Stimulated activated CD8-positive, alpha-beta memory T cell treated with anti-CD3 and anti-CD28 coated beads, Interleukin-4, amount 100 ng/mL, for 24 hours (primary cell): Measurements from ENCODE around the gene NCL.
"Not testable (repeated sequence)": the region's sequence is repeated elsewhere in the genome, so short reads cannot be mapped to it uniquely, and the experiment has no call there.

Experiments used
- DNase-seq: peaks from one replicate; pipeline ENCODE4 v3.0.0-alpha.2; 2020; ENCODE audit warnings: low read depth

Gene NCL

GRCh38 chr2:231467613-231468530 lies 3.6 kb upstream of the NCL start:
- no peak for DNase-seq

GRCh38 chr2:231467016-231467545 lies 2.8 kb upstream of the NCL start:
- DNase-seq = no peak

GRCh38 chr2:231464576-231465540 lies 574 bp upstream of the NCL start:
- peak; percentile 97 for DNase-seq

DNA sequence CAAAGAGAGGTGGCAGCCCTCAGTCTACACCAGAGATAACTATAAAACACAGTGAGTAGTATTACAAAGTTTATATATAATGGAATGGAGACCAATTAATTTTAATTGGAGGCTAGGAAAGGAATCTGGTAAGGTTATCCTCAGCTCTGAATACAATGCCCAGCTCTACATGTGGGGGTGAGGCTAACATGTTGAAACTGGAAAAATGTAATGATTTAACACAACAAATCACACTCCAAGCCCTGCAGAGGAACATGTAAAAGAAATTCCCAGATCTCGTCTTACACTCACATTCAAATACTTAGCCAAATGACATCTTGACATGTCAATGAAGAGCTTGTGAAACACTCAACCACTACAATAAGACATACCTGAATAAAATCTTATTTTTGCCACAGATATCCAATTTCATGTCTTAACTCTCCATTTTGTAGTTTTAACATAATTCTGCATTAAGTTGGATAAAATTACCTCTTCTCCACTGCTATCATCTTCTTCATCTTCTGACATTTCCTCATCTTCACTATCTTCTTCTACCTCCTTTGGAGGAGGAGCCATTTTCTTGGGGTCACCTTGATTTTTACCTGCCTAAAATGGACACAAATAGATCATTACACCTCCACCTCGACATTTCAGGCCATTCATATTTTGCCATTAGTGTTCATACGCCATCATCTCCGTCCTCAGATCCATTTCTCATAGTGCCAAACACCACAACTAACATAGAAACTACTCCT lies 1.4 kb downstream of the NCL start:
- no peak for DNase-seq

GRCh38 chr2:231461516-231461971 lies 2.7 kb downstream of the NCL start:
- no peak for DNase-seq

- DNase-seq = not testable (repeated sequence)
These were observed 3.4 kb downstream of the NCL start for GRCh38 chr2:231460841-231461240.

GRCh38 chr2:231460073-231460835 lies 4.0 kb downstream of the NCL start:
- DNase-seq = no peak

- no peak for DNase-seq
These were observed 5.9 kb downstream of the NCL start for GRCh38 chr2:231458368-231458767.

DNA sequence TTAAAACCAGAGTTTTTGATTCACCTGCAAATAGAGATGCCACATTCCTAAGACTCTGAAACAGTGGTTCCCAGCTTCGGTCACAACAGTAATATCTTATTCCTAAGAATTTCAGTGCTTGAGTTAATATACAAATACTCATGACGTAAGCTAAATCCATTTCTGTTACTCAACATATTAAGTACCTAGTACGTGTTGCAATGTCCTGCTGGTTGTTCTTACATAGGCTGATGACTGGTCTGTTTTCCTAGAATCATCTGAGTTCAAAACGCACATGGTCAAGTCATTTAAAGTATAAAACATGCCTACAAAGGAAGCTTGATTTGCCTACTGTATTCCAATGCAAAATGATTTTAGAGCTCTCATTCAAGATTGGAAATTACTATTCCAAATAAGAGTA lies 7.2 kb downstream of the NCL start:
- no peak for DNase-seq

- no peak for DNase-seq
These were observed 7.8 kb downstream of the NCL start for GRCh38 chr2:231456295-231457004.

DNA sequence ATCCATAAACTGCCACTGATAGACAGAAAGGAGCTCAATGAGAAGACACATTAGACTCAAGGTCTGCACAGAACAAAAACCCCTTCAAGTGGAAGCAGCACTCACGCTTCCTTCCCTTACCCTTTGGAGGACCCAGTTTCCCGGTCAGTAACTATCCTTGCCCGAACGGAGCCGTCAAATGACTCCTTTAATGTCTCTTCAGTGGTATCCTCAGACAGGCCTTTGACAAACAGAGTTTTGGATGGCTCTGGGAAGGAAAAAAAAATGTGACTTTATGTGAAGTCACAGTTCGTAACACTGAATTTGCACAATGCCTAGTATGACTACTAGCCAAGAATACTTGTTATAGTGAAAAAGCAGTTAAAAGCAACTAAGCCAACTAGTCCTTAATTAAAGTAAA lies 8.4 kb downstream of the NCL start:
- no peak for DNase-seq

- no peak for DNase-seq
These were observed 9.1 kb downstream of the NCL start for GRCh38 chr2:231455222-231455621.

GRCh38 chr2:231454361-231454791 lies 9.9 kb downstream of the NCL start:
- DNase-seq = no peak

DNA sequence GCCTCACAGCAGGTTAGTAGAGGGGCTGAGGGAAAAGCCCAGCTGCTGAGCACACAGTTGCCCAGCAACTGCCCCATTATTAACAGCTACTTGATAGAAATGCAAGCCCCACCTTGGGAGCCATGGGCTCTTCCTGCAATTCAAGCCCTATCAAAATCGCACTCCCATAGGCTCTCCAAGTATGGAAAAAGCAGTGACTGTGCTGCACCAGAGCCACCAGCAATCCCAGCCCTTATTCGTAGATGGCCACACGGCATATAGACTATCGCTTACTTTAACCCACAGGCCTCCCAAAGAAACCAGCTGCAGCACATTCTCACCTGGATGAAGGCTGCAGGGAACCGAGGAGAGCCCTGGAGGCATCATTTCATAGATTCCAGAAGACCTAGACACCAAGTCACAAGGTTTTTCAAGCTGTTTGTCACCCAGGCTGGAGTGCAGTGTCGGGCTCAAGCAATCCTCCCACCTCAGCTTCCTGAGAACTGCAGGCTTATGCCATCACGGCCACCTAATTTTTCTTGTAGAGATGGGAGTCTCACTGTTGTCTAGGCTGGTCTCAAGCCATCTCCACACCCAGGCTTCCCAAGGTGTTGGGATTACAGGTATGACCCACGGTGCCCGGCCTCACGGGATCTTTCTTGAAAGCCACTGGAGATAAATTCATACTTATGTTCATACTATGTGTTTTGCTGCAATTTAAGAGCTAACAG lies 11.3 kb downstream of the NCL start:
- no peak for DNase-seq

DNA sequence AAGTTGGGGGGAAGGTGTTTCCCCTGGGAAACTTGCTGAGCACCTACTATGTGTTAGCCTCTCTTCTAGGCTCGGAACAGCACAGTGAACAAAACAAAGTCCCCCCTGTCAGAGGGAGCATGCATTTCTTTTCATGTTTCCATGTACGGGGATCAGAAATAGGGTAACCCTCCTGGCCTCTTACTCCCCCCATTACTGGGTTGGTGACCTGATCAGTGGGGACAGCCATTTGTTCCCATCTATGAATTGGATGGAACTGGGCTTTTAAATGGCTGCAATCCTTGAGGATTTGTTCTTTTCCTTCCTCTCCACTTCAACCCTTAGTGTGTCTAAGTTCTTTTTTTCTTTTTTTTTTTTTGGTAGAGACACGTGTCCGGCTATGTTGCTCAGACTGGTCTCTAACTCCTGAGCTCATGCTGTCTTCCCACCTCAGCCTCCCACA lies 13.7 kb downstream of the NCL start:
- DNase-seq = no peak

- no peak for DNase-seq
These were observed 14.7 kb downstream of the NCL start for GRCh38 chr2:231449503-231450054.

DNA sequence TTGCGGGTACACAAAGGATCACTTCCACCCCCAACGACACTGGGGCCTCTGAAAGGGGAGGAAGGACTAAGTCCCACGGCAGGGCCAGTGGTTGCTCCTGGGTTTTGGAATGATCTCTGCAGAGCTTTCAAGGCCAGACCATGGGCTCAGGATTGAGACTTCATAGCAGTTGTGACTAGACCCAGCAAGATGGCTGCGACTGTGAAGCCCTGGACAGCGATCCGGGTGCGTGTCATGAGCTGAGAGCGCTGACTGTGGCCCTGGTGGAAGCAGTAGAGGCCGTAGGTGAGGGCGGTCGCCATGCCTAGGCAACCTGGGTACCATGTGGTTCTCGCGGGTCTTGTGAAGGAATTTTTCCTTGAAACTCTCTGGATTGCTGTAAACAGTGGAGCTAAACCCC lies 27.3 kb downstream of the NCL start:
- no peak for DNase-seq

DNA sequence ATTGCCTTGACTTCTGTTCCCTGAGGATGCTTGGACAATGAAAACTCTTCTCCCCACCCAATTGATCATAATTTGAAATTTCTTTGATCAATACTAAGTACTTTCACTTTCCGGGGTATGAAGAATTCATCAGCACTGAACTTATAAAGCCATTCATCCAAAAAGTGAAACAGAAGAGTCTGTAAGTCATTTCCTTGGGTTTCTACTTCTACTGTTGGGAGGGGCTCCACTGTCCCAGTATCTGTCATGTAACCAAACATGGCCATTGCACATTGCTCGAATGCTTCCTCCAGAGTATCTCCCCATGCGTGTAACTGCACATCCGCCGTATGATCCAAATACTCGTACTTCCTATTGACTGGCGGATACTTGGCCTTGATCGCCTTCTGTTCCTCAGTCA lies 30.3 kb downstream of the NCL start:
- no peak for DNase-seq

- no peak for DNase-seq
These were observed 32.7 kb downstream of the NCL start for GRCh38 chr2:231431606-231432005.
